OCI-LY7 (cell line): ENCODE measurements around the gene BTBD18. TPM values are rescaled to one million over a fixed set of nuclear protein-coding genes. Genes with fewer than 3 reads are reported as not detected.

Source experiments
- BruUV-seq: library from RNA; stranded (reverse); fragments of 400-500 nt; replicated peaks from 2 replicates; lab custom pipeline; 2021; lab: Mats Ljungman, UMichigan
- CTCF ChIA-PET: fragments of 300-600 bp; sonication (Branson Sonifier 250); formaldehyde crosslinking; loops from one replicate; lab custom pipeline; 2022; ENCODE audit warnings: antibody characterized with exemption; ENCODE audit not compliant: unreplicated experiment; lab: Charles Lee
- POLR2A ChIA-PET: fragments of 300-600 bp; sonication (Branson Sonifier 250); formaldehyde crosslinking; loops from one replicate; lab custom pipeline; 2022; ENCODE audit warnings: antibody characterized with exemption; lab: Charles Lee
- DNase-seq: peaks from one replicate; pipeline ENCODE4 v3.0.0-alpha.2; 2015; ENCODE audit warnings: low spot score
- H2AFZ ChIP-seq: fragments of 200-600 bp; sonication (generic), shearing (Covaris generic); 2 replicates; pipeline ENCODE4 v1.6.1; 2014; ENCODE audit warnings: mild to moderate bottlenecking, antibody characterized with exemption, low read length, moderate library complexity
- H3K27ac ChIP-seq: fragments of 200-600 bp; sonication (generic); 2 replicates; pipeline ENCODE4 v1.5.1; 2014; ENCODE audit warnings: mixed run types, low read depth, mild to moderate bottlenecking, moderate library complexity, low read length, inconsistent platforms; ENCODE audit not compliant: poor library complexity, severe bottlenecking
- H3K36me3 ChIP-seq: fragments of 200-600 bp; sonication (generic); 2 replicates; pipeline ENCODE4 v1.6.1; 2014; ENCODE audit warnings: mild to moderate bottlenecking, antibody characterized with exemption, low read length, moderate library complexity, mixed read lengths; ENCODE audit not compliant: insufficient read depth
- H3K4me1 ChIP-seq: fragments of 200-600 bp; sonication (generic); 2 replicates; pipeline ENCODE4 v1.5.1; 2014; ENCODE audit warnings: mild to moderate bottlenecking, low read length; ENCODE audit not compliant: insufficient read depth, poor library complexity, severe bottlenecking
- H3K4me2 ChIP-seq: fragments of 200-600 bp; sonication (generic); 2 replicates; pipeline ENCODE4 v1.6.1; 2014; ENCODE audit warnings: mild to moderate bottlenecking, low read length
- H3K4me3 ChIP-seq: fragments of 200-600 bp; sonication (generic); 2 replicates; pipeline ENCODE4 v1.5.1; 2014; ENCODE audit warnings: mild to moderate bottlenecking, low read depth, low read length; ENCODE audit not compliant: poor library complexity, severe bottlenecking
- H3K79me2 ChIP-seq: fragments of 200-600 bp; sonication (generic); 2 replicates; pipeline ENCODE4 v1.6.1; 2016; ENCODE audit warnings: low read depth, mild to moderate bottlenecking, low read length, moderate library complexity, mixed read lengths; ENCODE audit not compliant: insufficient read depth
- H3K9me2 ChIP-seq: fragments of 200-600 bp; sonication (generic); 2 replicates; pipeline ENCODE4 v1.6.1; 2016; ENCODE audit warnings: mild to moderate bottlenecking, low read length, mixed read lengths; ENCODE audit not compliant: insufficient read depth
- H3K9me3 ChIP-seq: fragments of 200-600 bp; sonication (generic); 2 replicates; pipeline ENCODE4 v1.6.1; 2014; ENCODE audit warnings: mild to moderate bottlenecking, mixed run types, low read length, mixed read lengths
- H4K20me1 ChIP-seq: fragments of 200-600 bp; sonication (generic); 2 replicates; pipeline ENCODE4 v1.6.1; 2014; ENCODE audit warnings: mild to moderate bottlenecking, antibody characterized with exemption, low read length, moderate library complexity, mixed read lengths; ENCODE audit not compliant: insufficient read depth
- EZH2phosphoT487 ChIP-seq: fragments of 200-600 bp; sonication (generic); IDR thresholded peaks from 2 replicates; pipeline ENCODE4 v1.6.1; 2018; ENCODE audit warnings: low read depth, borderline replicate concordance, mild to moderate bottlenecking, mixed run types, antibody characterized with exemption, low read length, moderate library complexity, mixed read lengths
- intact Hi-C: fragments of 100-400 bp; cut with micrococcal nuclease; formaldehyde crosslinking; loops from one replicate; pipeline ENCODE4 v1.10.0; 2022; ENCODE audit not compliant: unreplicated experiment
- total RNA-seq, 2 experiments: library from RNA; depleted of rRNA in 1 of 2; stranded (reverse); fragments of >200 nt in 1 of 2; shearing (Covaris generic) in 1 of 2; gene quantifications; 2 replicates each; pipeline ENCODE4 v1.2.3, GENCODE V29; 2014 to 2022
- TF ChIP-seq, protein P1 (sequence below): fragments of 200-600 bp; sonication (generic); conservative IDR thresholded peaks from 2 replicates; pipeline ENCODE4 v1.5.1; 2014; ENCODE audit warnings: mild to moderate bottlenecking, antibody characterized with exemption, low read length, moderate library complexity, mixed read lengths

The BTBD18 gene
- total RNA-seq, 2 experiments from 2014 or later, result not detected

DNA sequence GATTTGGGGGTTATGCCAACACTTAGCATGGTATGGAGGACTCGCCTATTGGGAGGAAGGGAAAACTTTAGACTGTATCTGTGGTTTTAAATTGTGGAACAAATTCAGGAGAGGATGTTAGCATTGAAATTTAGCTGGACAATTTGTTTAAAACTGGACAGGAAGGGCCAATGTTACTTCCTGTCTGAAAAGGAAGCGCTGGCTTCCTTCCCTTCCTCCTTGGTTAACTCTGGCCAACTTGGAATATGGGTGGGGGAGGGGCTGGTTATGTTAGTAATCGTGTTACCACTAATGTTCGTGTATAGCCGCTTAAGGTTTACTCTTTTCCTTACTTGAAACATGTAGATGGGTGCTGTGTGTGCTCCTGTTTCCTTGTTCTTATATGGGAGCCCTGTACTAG, 23.9 kb upstream of the BTBD18 start:
- no peak overlapping the region for H3K4me3 ChIP-seq
- no peaks in the 10 kb centered on the region for H3K9me2 ChIP-seq
- H3K27ac ChIP-seq, result no peak overlapping the region
- no peak for TF ChIP-seq EZH2phosphoT487
- TF ChIP-seq, protein P1, sequence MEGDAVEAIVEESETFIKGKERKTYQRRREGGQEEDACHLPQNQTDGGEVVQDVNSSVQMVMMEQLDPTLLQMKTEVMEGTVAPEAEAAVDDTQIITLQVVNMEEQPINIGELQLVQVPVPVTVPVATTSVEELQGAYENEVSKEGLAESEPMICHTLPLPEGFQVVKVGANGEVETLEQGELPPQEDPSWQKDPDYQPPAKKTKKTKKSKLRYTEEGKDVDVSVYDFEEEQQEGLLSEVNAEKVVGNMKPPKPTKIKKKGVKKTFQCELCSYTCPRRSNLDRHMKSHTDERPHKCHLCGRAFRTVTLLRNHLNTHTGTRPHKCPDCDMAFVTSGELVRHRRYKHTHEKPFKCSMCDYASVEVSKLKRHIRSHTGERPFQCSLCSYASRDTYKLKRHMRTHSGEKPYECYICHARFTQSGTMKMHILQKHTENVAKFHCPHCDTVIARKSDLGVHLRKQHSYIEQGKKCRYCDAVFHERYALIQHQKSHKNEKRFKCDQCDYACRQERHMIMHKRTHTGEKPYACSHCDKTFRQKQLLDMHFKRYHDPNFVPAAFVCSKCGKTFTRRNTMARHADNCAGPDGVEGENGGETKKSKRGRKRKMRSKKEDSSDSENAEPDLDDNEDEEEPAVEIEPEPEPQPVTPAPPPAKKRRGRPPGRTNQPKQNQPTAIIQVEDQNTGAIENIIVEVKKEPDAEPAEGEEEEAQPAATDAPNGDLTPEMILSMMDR, result no peak
- ChIA-PET POLR2A (no interaction called here), CTCF (no interaction called here)
- H3K4me1 ChIP-seq, result no peaks in the 10 kb centered on the region
- H3K9me3 ChIP-seq, result no peaks in the 10 kb centered on the region
- H3K79me2 ChIP-seq, result no peaks in the 10 kb centered on the region
- intact Hi-C loops, result no loop called here
- no peak overlapping the region for H3K4me2 ChIP-seq
- no peak overlapping the region for H2AFZ ChIP-seq
- DNase-seq, result no peak
- no peaks in the 10 kb centered on the region for H3K36me3 ChIP-seq
- H4K20me1 ChIP-seq, result no peaks in the 10 kb centered on the region; the same call in 1 of the 2 replicates
- BruUV-seq, result no TSS peak

DNA sequence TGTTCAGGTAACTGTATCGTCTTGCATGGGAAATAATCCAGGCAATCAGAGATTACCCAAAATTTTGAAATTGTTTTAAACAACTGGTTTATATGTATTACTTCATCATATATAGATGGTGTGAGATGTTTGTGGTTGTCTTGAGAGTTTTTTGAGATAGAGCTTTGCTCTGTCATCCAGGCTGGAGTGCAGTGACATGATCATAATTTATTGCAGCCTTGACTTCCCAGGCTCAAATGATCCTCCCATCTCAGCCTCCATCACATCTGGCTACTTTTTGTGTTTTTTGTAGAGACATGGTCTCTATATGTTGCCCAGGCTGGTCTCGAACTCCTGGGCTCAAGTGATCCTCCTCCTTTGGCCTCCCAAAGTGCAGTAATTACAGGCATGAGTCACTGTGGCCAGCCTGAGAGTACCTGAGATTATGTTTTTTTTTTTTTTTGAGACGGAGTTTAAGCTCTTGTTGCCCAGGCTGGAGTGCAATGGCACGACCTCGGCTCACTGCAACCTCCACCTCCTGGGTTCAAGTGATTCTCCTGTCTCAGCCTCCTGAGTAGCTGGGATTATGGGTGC, 21.5 kb upstream of the BTBD18 start:
- Histone ChIP-seq H2AFZ (no peak overlapping the region), H3K36me3 (no peaks in the 10 kb centered on the region), H3K4me2 (no peak overlapping the region), H3K79me2 (no peaks in the 10 kb centered on the region), H3K27ac (no peak overlapping the region), H3K4me1 (no peaks in the 10 kb centered on the region), H3K9me2 (no peaks in the 10 kb centered on the region), H3K4me3 (no peak overlapping the region), H4K20me1 (no peaks in the 10 kb centered on the region; the same call in 1 of the 2 replicates), H3K9me3 (no peaks in the 10 kb centered on the region)
- BruUV-seq, result no TSS peak
- ChIA-PET CTCF (no interaction called here), POLR2A (interaction anchor here (0.8 kb wide), 1 partner anchor 9 kb away, joined by 3 read pairs; no protein-coding TSS in a partner anchor)
- intact Hi-C loops, result no loop called here
- DNase-seq, result no peak
- no peak for TF ChIP-seq EZH2phosphoT487
- TF ChIP-seq, protein P1, result no peak

DNA sequence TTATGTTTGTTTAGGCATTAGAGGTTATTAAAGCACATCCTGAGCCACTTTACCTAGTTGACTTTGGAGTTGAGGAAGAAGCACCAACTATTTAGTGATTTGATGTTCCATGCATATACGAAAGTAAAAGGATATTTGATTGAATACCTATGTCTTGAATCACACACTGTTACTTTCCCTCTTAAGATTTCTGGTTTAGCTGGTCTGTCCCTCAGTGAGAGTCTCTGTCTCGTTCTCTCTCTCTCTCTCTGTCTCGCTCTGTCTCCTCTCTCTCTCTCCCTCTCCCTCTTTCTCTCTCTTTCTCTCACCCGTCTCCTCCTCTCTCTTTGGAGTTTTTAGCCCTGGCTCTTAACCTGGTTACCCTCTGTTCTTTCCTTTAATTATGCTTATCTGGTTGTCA, 20.9 kb upstream of the BTBD18 start:
- BruUV-seq, result no TSS peak
- H2AFZ ChIP-seq, result no peak overlapping the region
- H3K9me3 ChIP-seq, result no peaks in the 10 kb centered on the region
- no peaks in the 10 kb centered on the region for H3K9me2 ChIP-seq
- H3K79me2 ChIP-seq, result no peaks in the 10 kb centered on the region
- TF ChIP-seq EZH2phosphoT487, result no peak
- TF ChIP-seq, protein P1, result no peak
- no peak for DNase-seq
- no peaks in the 10 kb centered on the region for H3K4me1 ChIP-seq
- no peaks in the 10 kb centered on the region; the same call in 1 of the 2 replicates for H4K20me1 ChIP-seq
- H3K4me3 ChIP-seq, result no peak overlapping the region
- H3K27ac ChIP-seq, result no peak overlapping the region
- H3K4me2 ChIP-seq, result no peak overlapping the region
- intact Hi-C loops, result no loop called here
- H3K36me3 ChIP-seq, result no peaks in the 10 kb centered on the region
- POLR2A ChIA-PET, result interaction anchor here (0.6 to 0.9 kb wide), 3 partner anchors 8 to 443 kb away, joined by 3 to 5 read pairs (median 3); no protein-coding TSS in a partner anchor
- CTCF ChIA-PET, result no interaction called here
